Suprapubic skin (tissue), 3 donors: ENCODE data around the gene WDR89.

Experiments used
- CTCF ChIP-seq, 2 donors: fragments of 200-600 bp in 1 of 2; fragments of 450-650 bp in 1 of 2; sonication (generic) in 1 of 2; IDR thresholded peaks; one replicate each; pipeline ENCODE4 v1.5.1; 2016 to 2019; ENCODE audit warnings: antibody characterized with exemption in 2 of 2, mild to moderate bottlenecking in 1 of 2, moderate library complexity in 1 of 2
- EP300 ChIP-seq: sonication (generic); formaldehyde crosslinking; IDR thresholded peaks from one replicate; pipeline ENCODE4 v1.6.1; 2017; ENCODE audit warnings: antibody characterized with exemption
- POLR2A ChIP-seq, 2 donors: fragments of 450-650 bp; IDR thresholded peaks; one replicate each; pipeline ENCODE4 v1.6.1; 2017; ENCODE audit warnings: antibody characterized with exemption in 2 of 2, mild to moderate bottlenecking in 2 of 2, moderate library complexity in 2 of 2

- TF ChIP-seq CTCF (IDR thresholded peaks at IDR 0.05) (no peak), EP300 (no peak), POLR2A (IDR thresholded peaks at IDR 0.05) (no peak)
Observed at GRCh38 chr14:63581491-63581890, 60.2 kb downstream of the WDR89 start.
